Activated naive CD4-positive, alpha-beta T cell treated with anti-CD3 and anti-CD28 coated beads, Interleukin-2, amount 10 ng/mL, durations not matched to agents 5 hours and 36 hours (primary cell): Measurements from ENCODE around the gene KRT85. TPM values are rescaled to one million over a fixed set of nuclear protein-coding genes. Genes with fewer than 3 reads are reported as not detected.

ENCODE experiments used
- total RNA-seq, 2 experiments: library from RNA; stranded (reverse); gene quantifications; one replicate each; pipeline ENCODE4 v1.2.3, GENCODE V29; 2021

KRT85 gene
- not detected for total RNA-seq

GRCh38 chr12:52366738-52367485 is at the start of gene KRT85:
Gene KRT85, minus strand, starts transcription at chr12:52367481. Its CDS starts 76 bp downstream, at chr12:52367405.

GRCh38 chr12:52405922-52406385 is 38.7 kb upstream of the KRT85 start, which contains the start of gene KRT82:
Gene KRT82, minus strand, starts transcription at chr12:52406335. Its CDS starts 58 bp downstream, at chr12:52406277.

DNA sequence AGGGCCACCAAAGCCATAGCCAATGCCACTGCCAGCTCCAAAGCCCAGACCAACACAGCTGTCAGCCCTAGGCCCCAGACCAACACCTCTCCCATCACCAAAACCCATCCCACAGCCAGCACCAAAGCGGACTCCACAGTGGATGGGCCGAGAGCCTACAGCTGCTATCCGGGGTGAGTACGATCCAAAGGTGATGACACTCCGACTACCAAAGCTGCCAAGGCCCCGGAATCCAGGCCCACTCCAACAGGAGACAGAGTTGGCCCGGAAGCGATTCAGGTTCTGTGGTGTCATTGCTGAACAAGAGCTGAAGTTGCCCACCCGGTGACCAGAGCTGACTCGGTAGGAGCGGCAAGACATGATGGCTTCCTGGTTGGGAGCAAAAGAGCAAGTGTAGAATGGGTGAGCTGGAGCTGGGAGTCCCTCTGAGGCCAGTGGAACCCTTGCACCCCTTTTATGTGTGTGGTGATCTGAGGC is 18.0 kb upstream of the KRT85 start, which contains the start of gene KRT84:
Gene KRT84, minus strand, starts transcription at position 427 of the 477 bp plus-strand sequence. Its CDS starts 67 bp downstream, at position 360.

GRCh38 chr12:52320784-52321400 is 46.4 kb downstream of the KRT85 start, which contains the start of gene KRT83:
Gene KRT83, minus strand, starts transcription at chr12:52321398. Its CDS starts 63 bp downstream, at chr12:52321335.

Other genes with a start within 250 kb of the KRT85 start
- gene KRT80, start 175.5 kb downstream of the KRT85 start, total RNA-seq: not detected
- 1 to 10 TPM; 4.6 to 6.3 TPM for gene KRT7, start 134.2 kb downstream of the KRT85 start, total RNA-seq
- under 1 TPM in 1 of 2 experiments, not detected in 1; 0.18 TPM for gene KRT86, start 92.8 kb downstream of the KRT85 start, total RNA-seq
- not detected for gene KRT81, start 75.9 kb downstream of the KRT85 start, total RNA-seq
- gene KRT83, start 46.1 kb downstream of the KRT85 start, total RNA-seq: not detected
- gene KRT84, start 18.2 kb upstream of the KRT85 start, total RNA-seq: not detected
- gene KRT82, start 38.9 kb upstream of the KRT85 start, total RNA-seq: not detected
- gene KRT75, start 66.9 kb upstream of the KRT85 start, total RNA-seq: not detected
- not detected for gene KRT6B, start 84.7 kb upstream of the KRT85 start, total RNA-seq
- gene KRT6C, start 106.3 kb upstream of the KRT85 start, total RNA-seq: not detected
- not detected for gene KRT6A, start 125.8 kb upstream of the KRT85 start, total RNA-seq
- gene KRT5, start 152.9 kb upstream of the KRT85 start, total RNA-seq: not detected
- not detected for gene KRT71, start 185.7 kb upstream of the KRT85 start, total RNA-seq
- not detected for gene KRT74, start 206.4 kb upstream of the KRT85 start, total RNA-seq
- 1 to 10 TPM; 5.4 to 5.6 TPM for gene KRT72, start 234.0 kb upstream of the KRT85 start, total RNA-seq